Coronary artery (tissue), 2 donors: ENCODE measurements around the gene CAMK2B.

ENCODE experiments used
- DNase-seq: peaks from one replicate; pipeline ENCODE4 v3.0.0-alpha.2; 2017; ENCODE audit warnings: low spot score
- H3K27ac ChIP-seq, 2 donors: fragments of 200-600 bp; sonication (generic); one replicate each; pipeline ENCODE4 v1.5.1; 2016 to 2019
- H3K4me3 ChIP-seq: fragments of 200-600 bp; sonication (generic); 2 replicates; pipeline ENCODE4 v1.5.1; 2016; ENCODE audit warnings: mild to moderate bottlenecking, moderate library complexity
- TF ChIP-seq, protein P1 (sequence below): fragments of 200-600 bp; sonication (generic); IDR thresholded peaks from one replicate; pipeline ENCODE4 v1.5.1; 2019; ENCODE audit warnings: antibody characterized with exemption

The CAMK2B gene

DNA sequence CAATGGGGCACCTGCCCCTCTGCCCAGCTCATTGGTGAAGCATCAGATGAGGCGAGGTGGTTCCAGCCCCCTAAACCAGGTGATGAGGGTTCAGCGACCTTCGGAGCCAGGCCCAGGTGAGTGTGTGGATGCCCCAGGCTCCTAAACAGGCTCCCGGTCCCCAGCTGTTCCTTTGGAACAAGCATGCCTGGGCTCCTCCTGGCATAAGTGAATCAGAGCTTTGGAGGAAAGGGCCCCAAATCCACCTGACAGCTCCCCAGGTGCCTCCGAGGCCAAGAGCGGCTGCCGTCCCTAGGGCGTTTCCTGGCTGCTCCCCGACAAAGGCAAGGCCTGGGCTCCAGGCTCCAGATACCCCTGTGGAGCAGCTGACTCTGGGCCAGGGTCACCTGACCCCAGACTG lies 63.4 kb downstream of the CAMK2B start:
- Histone ChIP-seq H3K4me3 (no peak overlapping the region), H3K27ac (no peak overlapping the region)
- TF ChIP-seq, protein P1, sequence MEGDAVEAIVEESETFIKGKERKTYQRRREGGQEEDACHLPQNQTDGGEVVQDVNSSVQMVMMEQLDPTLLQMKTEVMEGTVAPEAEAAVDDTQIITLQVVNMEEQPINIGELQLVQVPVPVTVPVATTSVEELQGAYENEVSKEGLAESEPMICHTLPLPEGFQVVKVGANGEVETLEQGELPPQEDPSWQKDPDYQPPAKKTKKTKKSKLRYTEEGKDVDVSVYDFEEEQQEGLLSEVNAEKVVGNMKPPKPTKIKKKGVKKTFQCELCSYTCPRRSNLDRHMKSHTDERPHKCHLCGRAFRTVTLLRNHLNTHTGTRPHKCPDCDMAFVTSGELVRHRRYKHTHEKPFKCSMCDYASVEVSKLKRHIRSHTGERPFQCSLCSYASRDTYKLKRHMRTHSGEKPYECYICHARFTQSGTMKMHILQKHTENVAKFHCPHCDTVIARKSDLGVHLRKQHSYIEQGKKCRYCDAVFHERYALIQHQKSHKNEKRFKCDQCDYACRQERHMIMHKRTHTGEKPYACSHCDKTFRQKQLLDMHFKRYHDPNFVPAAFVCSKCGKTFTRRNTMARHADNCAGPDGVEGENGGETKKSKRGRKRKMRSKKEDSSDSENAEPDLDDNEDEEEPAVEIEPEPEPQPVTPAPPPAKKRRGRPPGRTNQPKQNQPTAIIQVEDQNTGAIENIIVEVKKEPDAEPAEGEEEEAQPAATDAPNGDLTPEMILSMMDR = no peak
- DNase-seq = no peak

DNA sequence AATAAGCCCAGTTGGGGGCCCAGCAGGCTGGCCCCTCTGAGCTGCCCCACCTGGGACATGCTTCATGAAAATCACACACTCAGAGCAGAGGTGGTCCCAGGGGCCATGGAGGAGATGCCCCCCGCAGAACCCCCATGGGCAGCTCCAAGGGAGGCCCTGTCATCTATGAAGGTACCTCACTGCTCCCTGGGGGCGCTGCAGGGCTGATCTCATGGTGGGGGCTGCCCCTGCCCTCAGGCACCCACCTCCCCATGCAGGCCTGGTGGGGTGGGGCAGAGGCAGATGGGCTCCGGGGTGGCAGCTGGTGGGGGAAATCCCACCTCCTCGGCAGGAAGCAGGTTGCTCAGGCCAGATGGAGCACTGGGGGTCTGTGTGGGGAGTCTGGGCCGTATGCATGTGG lies 64.2 kb downstream of the CAMK2B start:
- H3K27ac ChIP-seq = no peak overlapping the region
- TF ChIP-seq, protein P1 = no peak
- DNase-seq = no peak
- no peak overlapping the region for H3K4me3 ChIP-seq

- peak overlapping the region; percentile 81 to 88 for H3K27ac ChIP-seq
- DNase-seq = peak; percentile 79
- TF ChIP-seq, protein P1 = no peak
- no peak overlapping the region for H3K4me3 ChIP-seq
Measured at GRCh38 chr7:44259547-44260457, 65.6 kb downstream of the CAMK2B start.

GRCh38 chr7:44258865-44259546 lies 66.4 kb downstream of the CAMK2B start:
- Histone ChIP-seq H3K4me3 (no peak overlapping the region), H3K27ac (peak overlapping the region; percentile 81 to 88)
- TF ChIP-seq, protein P1 = no peak
- DNase-seq = no peak

GRCh38 chr7:44258423-44258760 lies 67.0 kb downstream of the CAMK2B start:
- H3K27ac ChIP-seq = peak overlapping the region; percentile 81 to 88
- DNase-seq = no peak
- peak overlapping the region; percentile 20 for H3K4me3 ChIP-seq
- TF ChIP-seq, protein P1 = no peak

DNA sequence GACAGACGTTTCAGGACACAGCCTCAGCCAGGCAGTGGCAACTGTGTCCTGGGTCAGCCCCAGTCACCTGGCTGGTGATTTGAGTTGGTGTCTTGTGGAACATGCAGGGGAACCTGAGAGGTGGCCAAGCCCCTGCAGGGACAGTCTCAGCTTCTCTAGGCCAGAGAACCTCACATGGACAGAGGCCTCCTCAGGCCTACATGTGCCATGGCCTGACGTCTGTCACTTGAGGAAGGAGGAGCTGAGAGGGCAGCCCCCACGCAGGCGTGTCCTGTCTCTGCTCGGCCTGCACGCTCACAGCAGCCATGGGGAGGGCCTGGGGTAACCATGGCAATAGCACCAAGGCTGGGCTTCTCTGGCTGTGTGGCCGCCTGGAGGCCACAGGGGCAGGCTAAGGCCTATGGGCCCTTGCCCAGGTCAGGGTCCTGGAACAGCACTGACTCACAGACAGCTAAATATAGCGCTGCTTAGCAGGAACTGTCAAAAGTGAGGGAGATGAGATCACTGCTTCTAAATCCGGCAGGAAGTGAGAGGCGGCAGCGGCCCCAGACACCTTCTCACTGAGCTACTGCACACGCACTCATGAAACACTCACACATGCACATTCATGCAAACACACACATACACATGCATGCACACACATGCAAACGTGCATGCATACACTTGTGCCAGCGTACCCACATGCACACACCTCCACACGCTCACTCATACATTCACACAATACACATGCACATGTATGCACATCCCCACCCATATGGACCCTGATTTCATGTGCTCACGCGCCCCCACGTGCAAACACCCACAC lies 67.6 kb downstream of the CAMK2B start:
- H3K4me3 ChIP-seq = peak overlapping the region; percentile 20
- peak overlapping the region; percentile 81 to 88 for H3K27ac ChIP-seq
- TF ChIP-seq, protein P1 = no peak
- peak; percentile 92 for DNase-seq
